ENCODE results near the gene TPRG1L. TPM values are rescaled to one million over a fixed set of nuclear protein-coding genes. Genes with fewer than 3 reads are reported as not detected.

The TPRG1L gene
- total and polyA plus RNA-seq, 2 experiments from 2014 or later: 6.2 to 20.3 TPM

DNA sequence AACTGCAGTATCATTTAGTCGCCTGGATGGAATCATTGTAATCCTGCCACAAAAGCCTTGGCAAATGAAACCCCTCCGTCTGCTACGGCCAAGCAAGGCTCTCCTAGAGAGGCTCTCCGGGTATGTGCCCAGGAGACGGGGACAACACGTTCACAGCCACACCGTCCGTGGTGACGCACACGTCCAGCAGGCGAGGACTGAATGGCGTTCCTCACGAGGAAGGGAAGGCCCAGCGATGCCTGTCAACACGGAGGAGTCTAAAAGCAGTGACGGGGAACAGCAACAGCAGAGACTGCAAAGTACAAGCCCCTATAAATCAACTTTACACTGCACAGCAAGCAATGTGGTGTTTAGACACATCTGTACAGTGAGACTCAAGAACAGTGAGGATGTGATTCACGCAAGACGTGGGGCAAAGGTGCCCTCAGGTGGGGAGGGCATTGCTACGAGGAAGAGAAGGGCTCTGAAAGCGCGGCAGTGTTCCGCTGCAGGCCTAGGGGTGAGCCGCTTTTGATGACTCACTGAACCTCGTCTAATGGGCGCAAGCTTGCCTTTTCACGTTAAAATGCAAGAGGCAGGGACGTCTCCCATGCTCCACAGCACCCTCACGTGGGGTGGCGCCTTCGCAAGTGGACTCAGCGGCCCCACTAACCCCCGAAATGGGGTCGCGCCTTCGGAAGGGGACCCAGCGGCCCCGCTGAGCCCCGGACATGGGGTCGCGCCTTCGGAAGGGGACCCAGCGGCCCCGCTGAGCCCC, 18.3 kb downstream of the TPRG1L start:
- Mint-ChIP-seq H3K4me3 (no peak overlapping the region), H3K36me3 (ENCODE audit: low read depth) (peaks cover 16% of the 10 kb centered on the region), H3K4me1 (no peaks in the 10 kb centered on the region), H3K9me3 (no peaks in the 10 kb centered on the region), H3K27ac (no peak overlapping the region), H3K27me3 (ENCODE audit: insufficient read depth, low read depth, poor library complexity) (peaks cover 4% of the 10 kb centered on the region)
- Histone ChIP-seq H3K9me2 (ENCODE audit: insufficient read depth) (no peaks in the 10 kb centered on the region), H3K36me3 (ENCODE audit: insufficient read depth) (0 out of 2 replicates have a peak, but pooled peaks cover 17% of the 10 kb centered on the region), H3K27me3 (ENCODE audit: insufficient read depth) (no peaks in the 10 kb centered on the region), H3K4me2 (no peak overlapping the region), H3F3A (replicated peaks; ENCODE audit: low read depth) (no peaks in the 10 kb centered on the region; the same call in 1 of the 2 replicates), H2AFZ (no peak overlapping the region), H4K20me1 (replicated peaks; ENCODE audit: insufficient read depth) (peaks cover 8% of the 10 kb centered on the region), H3K4me3 (no peak overlapping the region), H3K4me1 (ENCODE audit: insufficient read depth) (no peaks in the 10 kb centered on the region), H3K79me2 (replicated peaks; ENCODE audit: insufficient read depth) (peaks cover 13% of the 10 kb centered on the region), H3K27ac (ENCODE audit: low read depth) (no peak overlapping the region)
- TF ChIP-seq ZNF114 (CRISPR knock-in tag; IDR thresholded peaks at IDR 0.05) (no peak), JUNB (IDR thresholded peaks at IDR 0.05; ENCODE audit: unreplicated experiment) (no peak), POLR2AphosphoS5 (IDR thresholded peaks at IDR 0.05; ENCODE audit: low read depth) (no peak), EZH2 (IDR thresholded peaks at IDR 0.05; ENCODE audit: low read depth, unreplicated experiment) (no peak), NANOG (IDR thresholded peaks at IDR 0.05; ENCODE audit: borderline replicate concordance) (no peak), STAT1 (IDR thresholded peaks at IDR 0.05; ENCODE audit: unreplicated experiment) (no peak)
- TF ChIP-seq, protein P1, sequence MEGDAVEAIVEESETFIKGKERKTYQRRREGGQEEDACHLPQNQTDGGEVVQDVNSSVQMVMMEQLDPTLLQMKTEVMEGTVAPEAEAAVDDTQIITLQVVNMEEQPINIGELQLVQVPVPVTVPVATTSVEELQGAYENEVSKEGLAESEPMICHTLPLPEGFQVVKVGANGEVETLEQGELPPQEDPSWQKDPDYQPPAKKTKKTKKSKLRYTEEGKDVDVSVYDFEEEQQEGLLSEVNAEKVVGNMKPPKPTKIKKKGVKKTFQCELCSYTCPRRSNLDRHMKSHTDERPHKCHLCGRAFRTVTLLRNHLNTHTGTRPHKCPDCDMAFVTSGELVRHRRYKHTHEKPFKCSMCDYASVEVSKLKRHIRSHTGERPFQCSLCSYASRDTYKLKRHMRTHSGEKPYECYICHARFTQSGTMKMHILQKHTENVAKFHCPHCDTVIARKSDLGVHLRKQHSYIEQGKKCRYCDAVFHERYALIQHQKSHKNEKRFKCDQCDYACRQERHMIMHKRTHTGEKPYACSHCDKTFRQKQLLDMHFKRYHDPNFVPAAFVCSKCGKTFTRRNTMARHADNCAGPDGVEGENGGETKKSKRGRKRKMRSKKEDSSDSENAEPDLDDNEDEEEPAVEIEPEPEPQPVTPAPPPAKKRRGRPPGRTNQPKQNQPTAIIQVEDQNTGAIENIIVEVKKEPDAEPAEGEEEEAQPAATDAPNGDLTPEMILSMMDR (conservative IDR thresholded peaks at IDR 0.05; ENCODE audit: low read depth in 2 of 2): no peak
- TF ChIP-seq, protein P2, sequence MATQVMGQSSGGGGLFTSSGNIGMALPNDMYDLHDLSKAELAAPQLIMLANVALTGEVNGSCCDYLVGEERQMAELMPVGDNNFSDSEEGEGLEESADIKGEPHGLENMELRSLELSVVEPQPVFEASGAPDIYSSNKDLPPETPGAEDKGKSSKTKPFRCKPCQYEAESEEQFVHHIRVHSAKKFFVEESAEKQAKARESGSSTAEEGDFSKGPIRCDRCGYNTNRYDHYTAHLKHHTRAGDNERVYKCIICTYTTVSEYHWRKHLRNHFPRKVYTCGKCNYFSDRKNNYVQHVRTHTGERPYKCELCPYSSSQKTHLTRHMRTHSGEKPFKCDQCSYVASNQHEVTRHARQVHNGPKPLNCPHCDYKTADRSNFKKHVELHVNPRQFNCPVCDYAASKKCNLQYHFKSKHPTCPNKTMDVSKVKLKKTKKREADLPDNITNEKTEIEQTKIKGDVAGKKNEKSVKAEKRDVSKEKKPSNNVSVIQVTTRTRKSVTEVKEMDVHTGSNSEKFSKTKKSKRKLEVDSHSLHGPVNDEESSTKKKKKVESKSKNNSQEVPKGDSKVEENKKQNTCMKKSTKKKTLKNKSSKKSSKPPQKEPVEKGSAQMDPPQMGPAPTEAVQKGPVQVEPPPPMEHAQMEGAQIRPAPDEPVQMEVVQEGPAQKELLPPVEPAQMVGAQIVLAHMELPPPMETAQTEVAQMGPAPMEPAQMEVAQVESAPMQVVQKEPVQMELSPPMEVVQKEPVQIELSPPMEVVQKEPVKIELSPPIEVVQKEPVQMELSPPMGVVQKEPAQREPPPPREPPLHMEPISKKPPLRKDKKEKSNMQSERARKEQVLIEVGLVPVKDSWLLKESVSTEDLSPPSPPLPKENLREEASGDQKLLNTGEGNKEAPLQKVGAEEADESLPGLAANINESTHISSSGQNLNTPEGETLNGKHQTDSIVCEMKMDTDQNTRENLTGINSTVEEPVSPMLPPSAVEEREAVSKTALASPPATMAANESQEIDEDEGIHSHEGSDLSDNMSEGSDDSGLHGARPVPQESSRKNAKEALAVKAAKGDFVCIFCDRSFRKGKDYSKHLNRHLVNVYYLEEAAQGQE (IDR thresholded peaks at IDR 0.05; ENCODE audit: unreplicated experiment): no peak
- TF ChIP-seq, protein P3, sequence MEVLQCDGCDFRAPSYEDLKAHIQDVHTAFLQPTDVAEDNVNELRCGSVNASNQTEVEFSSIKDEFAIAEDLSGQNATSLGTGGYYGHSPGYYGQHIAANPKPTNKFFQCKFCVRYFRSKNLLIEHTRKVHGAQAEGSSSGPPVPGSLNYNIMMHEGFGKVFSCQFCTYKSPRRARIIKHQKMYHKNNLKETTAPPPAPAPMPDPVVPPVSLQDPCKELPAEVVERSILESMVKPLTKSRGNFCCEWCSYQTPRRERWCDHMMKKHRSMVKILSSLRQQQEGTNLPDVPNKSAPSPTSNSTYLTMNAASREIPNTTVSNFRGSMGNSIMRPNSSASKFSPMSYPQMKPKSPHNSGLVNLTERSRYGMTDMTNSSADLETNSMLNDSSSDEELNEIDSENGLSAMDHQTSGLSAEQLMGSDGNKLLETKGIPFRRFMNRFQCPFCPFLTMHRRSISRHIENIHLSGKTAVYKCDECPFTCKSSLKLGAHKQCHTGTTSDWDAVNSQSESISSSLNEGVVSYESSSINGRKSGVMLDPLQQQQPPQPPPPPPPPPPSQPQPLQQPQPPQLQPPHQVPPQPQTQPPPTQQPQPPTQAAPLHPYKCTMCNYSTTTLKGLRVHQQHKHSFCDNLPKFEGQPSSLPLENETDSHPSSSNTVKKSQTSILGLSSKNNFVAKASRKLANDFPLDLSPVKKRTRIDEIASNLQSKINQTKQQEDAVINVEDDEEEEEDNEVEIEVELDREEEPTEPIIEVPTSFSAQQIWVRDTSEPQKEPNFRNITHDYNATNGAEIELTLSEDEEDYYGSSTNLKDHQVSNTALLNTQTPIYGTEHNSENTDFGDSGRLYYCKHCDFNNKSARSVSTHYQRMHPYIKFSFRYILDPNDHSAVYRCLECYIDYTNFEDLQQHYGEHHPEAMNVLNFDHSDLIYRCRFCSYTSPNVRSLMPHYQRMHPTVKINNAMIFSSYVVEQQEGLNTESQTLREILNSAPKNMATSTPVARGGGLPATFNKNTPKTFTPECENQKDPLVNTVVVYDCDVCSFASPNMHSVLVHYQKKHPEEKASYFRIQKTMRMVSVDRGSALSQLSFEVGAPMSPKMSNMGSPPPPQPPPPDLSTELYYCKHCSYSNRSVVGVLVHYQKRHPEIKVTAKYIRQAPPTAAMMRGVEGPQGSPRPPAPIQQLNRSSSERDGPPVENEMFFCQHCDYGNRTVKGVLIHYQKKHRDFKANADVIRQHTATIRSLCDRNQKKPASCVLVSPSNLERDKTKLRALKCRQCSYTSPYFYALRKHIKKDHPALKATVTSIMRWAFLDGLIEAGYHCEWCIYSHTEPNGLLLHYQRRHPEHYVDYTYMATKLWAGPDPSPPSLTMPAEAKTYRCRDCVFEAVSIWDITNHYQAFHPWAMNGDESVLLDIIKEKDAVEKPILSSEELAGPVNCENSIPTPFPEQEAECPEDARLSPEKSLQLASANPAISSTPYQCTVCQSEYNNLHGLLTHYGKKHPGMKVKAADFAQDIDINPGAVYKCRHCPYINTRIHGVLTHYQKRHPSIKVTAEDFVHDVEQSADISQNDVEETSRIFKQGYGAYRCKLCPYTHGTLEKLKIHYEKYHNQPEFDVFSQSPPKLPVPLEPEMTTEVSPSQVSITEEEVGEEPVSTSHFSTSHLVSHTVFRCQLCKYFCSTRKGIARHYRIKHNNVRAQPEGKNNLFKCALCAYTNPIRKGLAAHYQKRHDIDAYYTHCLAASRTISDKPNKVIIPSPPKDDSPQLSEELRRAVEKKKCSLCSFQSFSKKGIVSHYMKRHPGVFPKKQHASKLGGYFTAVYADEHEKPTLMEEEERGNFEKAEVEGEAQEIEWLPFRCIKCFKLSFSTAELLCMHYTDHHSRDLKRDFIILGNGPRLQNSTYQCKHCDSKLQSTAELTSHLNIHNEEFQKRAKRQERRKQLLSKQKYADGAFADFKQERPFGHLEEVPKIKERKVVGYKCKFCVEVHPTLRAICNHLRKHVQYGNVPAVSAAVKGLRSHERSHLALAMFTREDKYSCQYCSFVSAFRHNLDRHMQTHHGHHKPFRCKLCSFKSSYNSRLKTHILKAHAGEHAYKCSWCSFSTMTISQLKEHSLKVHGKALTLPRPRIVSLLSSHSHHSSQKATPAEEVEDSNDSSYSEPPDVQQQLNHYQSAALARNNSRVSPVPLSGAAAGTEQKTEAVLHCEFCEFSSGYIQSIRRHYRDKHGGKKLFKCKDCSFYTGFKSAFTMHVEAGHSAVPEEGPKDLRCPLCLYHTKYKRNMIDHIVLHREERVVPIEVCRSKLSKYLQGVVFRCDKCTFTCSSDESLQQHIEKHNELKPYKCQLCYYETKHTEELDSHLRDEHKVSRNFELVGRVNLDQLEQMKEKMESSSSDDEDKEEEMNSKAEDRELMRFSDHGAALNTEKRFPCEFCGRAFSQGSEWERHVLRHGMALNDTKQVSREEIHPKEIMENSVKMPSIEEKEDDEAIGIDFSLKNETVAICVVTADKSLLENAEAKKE (CRISPR knock-in tag; IDR thresholded peaks at IDR 0.05): no peak
- DNase-seq (ENCODE audit: low spot score) (no peak), ATAC-seq (no peak)
